Posterior cingulate gyrus (tissue), 11 donors: ENCODE data around the gene MED29.
"Not testable (repeated sequence)": the region's sequence is repeated elsewhere in the genome, so short reads cannot be mapped to it uniquely, and the experiment has no call there.

Experiments
- DNase-seq, 10 donors: peaks; one replicate each; pipeline versions ENCODE4 v3.0.0 to v3.0.0-alpha.2; 2020 to 2021; ENCODE audit warnings: mixed read lengths in 3 of 10
- intact Hi-C: fragments of 100-400 bp; cut with DNase I; formaldehyde crosslinking; loops from one replicate; pipeline ENCODE4 v1.15.1; 2023

Gene MED29

GRCh38 chr19:39365531-39365930 is 25.6 kb upstream of the MED29 start:
- intact Hi-C loops: no loop called here
- DNase-seq: no peak

GRCh38 chr19:39369200-39369599 is 22.0 kb upstream of the MED29 start:
- intact Hi-C loops: no loop called here
- peak in 1 of 10 donors; percentile 26 for DNase-seq

- peak in 1 of 10 donors; percentile 19 for DNase-seq
- intact Hi-C loops: no loop called here
Measured at GRCh38 chr19:39370735-39371134, 20.4 kb upstream of the MED29 start.

- peak in 8 of 10 donors; percentile 41 to 87 (median 56) for DNase-seq
- intact Hi-C loops: no loop called here
Measured at GRCh38 chr19:39372047-39372802, 19.0 kb upstream of the MED29 start.

- intact Hi-C loops: no loop called here
- peak in 1 of 10 donors; percentile 61 for DNase-seq
Measured at GRCh38 chr19:39372941-39373340, 18.2 kb upstream of the MED29 start.

- intact Hi-C loops: no loop called here
- DNase-seq: no peak
Measured at GRCh38 chr19:39375929-39376328, 15.2 kb upstream of the MED29 start.

- intact Hi-C loops: no loop called here
Measured at GRCh38 chr19:39377373-39378362, 13.5 kb upstream of the MED29 start.

GRCh38 chr19:39379366-39379765 is 11.8 kb upstream of the MED29 start:
- intact Hi-C loops: not testable (repeated sequence)

More at GRCh38 chr19:39377373-39378362, 13.5 kb upstream of the MED29 start:
- peak in 2 of 10 donors; percentile 35 to 72 for DNase-seq

GRCh38 chr19:39379865-39380396 is 11.2 kb upstream of the MED29 start:
- intact Hi-C loops: no loop called here
- DNase-seq: peak in 5 of 10 donors; percentile 40 to 89 (median 83)

More at GRCh38 chr19:39379366-39379765, 11.8 kb upstream of the MED29 start:
- DNase-seq: peak in 2 of 10 donors; percentile 60 to 74

- intact Hi-C loops: no loop called here
- DNase-seq: peak in 2 of 10 donors; percentile 69 to 70
Measured at GRCh38 chr19:39380521-39381502, 10.4 kb upstream of the MED29 start.

- intact Hi-C loops: no loop called here
Measured at GRCh38 chr19:39381910-39382611, 9.1 kb upstream of the MED29 start.

GRCh38 chr19:39382991-39383828 is 8.0 kb upstream of the MED29 start:
- intact Hi-C loops: no loop called here
- peak in 2 of 10 donors; percentile 62 to 70 for DNase-seq

More at GRCh38 chr19:39381910-39382611, 9.1 kb upstream of the MED29 start:
- DNase-seq: peak in 1 of 10 donors; percentile 48

GRCh38 chr19:39384839-39385568 is 6.2 kb upstream of the MED29 start:
- DNase-seq: peak in 2 of 10 donors; percentile 61 to 84
- intact Hi-C loops: no loop called here

GRCh38 chr19:39385629-39386411 is 5.4 kb upstream of the MED29 start:
- intact Hi-C loops: no loop called here
- peak in 3 of 10 donors; percentile 19 to 83 (median 82) for DNase-seq

GRCh38 chr19:39386557-39386956 is 4.6 kb upstream of the MED29 start:
- peak in 1 of 10 donors; percentile 65 for DNase-seq
- intact Hi-C loops: no loop called here

- DNase-seq: peak in 1 of 10 donors; percentile 39
- intact Hi-C loops: no loop called here
Measured at GRCh38 chr19:39388657-39389056, 2.5 kb upstream of the MED29 start.
